IMR-90 (cell line): Measurements from ENCODE around the gene ADARB2. TPM values are rescaled to one million over a fixed set of nuclear protein-coding genes. Genes with fewer than 3 reads are reported as not detected.

Experiments used
- ATAC-seq: fragments of 200-7000 bp; cut with Tn5 transposase; 2 replicates; pipeline ENCODE4 v1.9.1; 2020; ENCODE audit warnings: low read depth, mild to moderate bottlenecking, moderate library complexity
- BruUV-seq: library from RNA; stranded (reverse); fragments of 400-500 nt; replicated peaks from 2 replicates; lab custom pipeline; 2021; lab: Mats Ljungman, UMichigan
- CTCF ChIA-PET: fragments of 300-600 bp; formaldehyde crosslinking; extraction: SDS; loops from one replicate; lab custom pipeline; 2021; ENCODE audit warnings: antibody characterized with exemption; lab: Yijun Ruan, JAX
- POLR2A ChIA-PET: fragments of 300-600 bp; sonication (Branson Sonifier 250); formaldehyde crosslinking; loops from one replicate; lab custom pipeline; 2022; ENCODE audit warnings: antibody characterized with exemption; ENCODE audit not compliant: unreplicated experiment; lab: Charles Lee
- DNase-seq: peaks from one replicate; pipeline ENCODE4 v3.0.0; 2013
- H2AFZ ChIP-seq: replicated peaks from 2 replicates; pipeline ENCODE3; 2013; ENCODE audit warnings: low read length, mild to moderate bottlenecking; ENCODE audit not compliant: poor library complexity
- H2AK5ac ChIP-seq: 2 replicates; pipeline ENCODE4 v1.6.1; 2013; ENCODE audit warnings: low read depth, low read length, inconsistent platforms
- H2AK9ac ChIP-seq: replicated peaks from 2 replicates; pipeline ENCODE3; 2013; ENCODE audit warnings: mild to moderate bottlenecking, low read depth, low read length, moderate library complexity; ENCODE audit not compliant: poor library complexity
- H2BK120ac ChIP-seq: 2 replicates; pipeline ENCODE4 v1.6.1; 2013; ENCODE audit warnings: low read depth, low read length, inconsistent platforms
- H2BK15ac ChIP-seq: 3 replicates; pipeline ENCODE4 v1.6.1; 2013; ENCODE audit warnings: low read depth, low read length, inconsistent platforms
- H2BK20ac ChIP-seq: 2 replicates; pipeline ENCODE4 v1.6.1; 2013; ENCODE audit warnings: low read depth, mild to moderate bottlenecking, inconsistent platforms, low read length, moderate library complexity
- H2BK5ac ChIP-seq: 2 replicates; pipeline ENCODE4 v1.6.1; 2013; ENCODE audit warnings: mild to moderate bottlenecking, low read depth, low read length, inconsistent platforms; ENCODE audit not compliant: poor library complexity, severe bottlenecking
- H3K14ac ChIP-seq: replicated peaks from 2 replicates; pipeline ENCODE4 v1.6.1; 2013; ENCODE audit warnings: low read depth, low read length, inconsistent platforms
- H3K18ac ChIP-seq: 2 replicates; pipeline ENCODE4 v1.6.1; 2013; ENCODE audit warnings: low read depth, low read length, control low read depth
- H3K23ac ChIP-seq: 2 replicates; pipeline ENCODE4 v1.6.1; 2013; ENCODE audit warnings: low read depth, low read length, inconsistent platforms
- H3K27ac ChIP-seq: 2 replicates; pipeline ENCODE4 v1.5.1; 2013; ENCODE audit warnings: mild to moderate bottlenecking, control low read depth, low read length; ENCODE audit not compliant: insufficient read depth
- H3K27me3 ChIP-seq: 2 replicates; pipeline ENCODE4 v1.6.1; 2013; ENCODE audit warnings: low read length; ENCODE audit not compliant: control insufficient read depth, insufficient read depth
- H3K36me3 ChIP-seq: 2 replicates; pipeline ENCODE4 v1.6.1; 2013; ENCODE audit warnings: low read length, mixed read lengths; ENCODE audit not compliant: control insufficient read depth, insufficient read depth
- H3K4ac ChIP-seq: 2 replicates; pipeline ENCODE4 v1.6.1; 2013; ENCODE audit warnings: low read depth, low read length, inconsistent platforms
- H3K4me1 ChIP-seq: 2 replicates; pipeline ENCODE4 v1.6.1; 2013; ENCODE audit warnings: low read length, mixed read lengths; ENCODE audit not compliant: control insufficient read depth, insufficient read depth
- H3K4me2 ChIP-seq: 2 replicates; pipeline ENCODE4 v1.6.1; 2013; ENCODE audit warnings: low read depth, mild to moderate bottlenecking, control low read depth, low read length, moderate library complexity
- H3K4me3 ChIP-seq: 2 replicates; pipeline ENCODE4 v1.5.1; 2013; ENCODE audit warnings: low read depth, mild to moderate bottlenecking, control low read depth, low read length, moderate library complexity; ENCODE audit not compliant: insufficient read depth
- H3K56ac ChIP-seq: 2 replicates; pipeline ENCODE4 v1.6.1; 2013; ENCODE audit warnings: low read length, inconsistent platforms; ENCODE audit not compliant: insufficient read depth; ENCODE audit errors: extremely low read depth
- H3K79me1 ChIP-seq, 2 experiments: 2 replicates each; pipeline ENCODE4 v1.6.1; 2013; ENCODE audit warnings: low read length in 2 of 2, inconsistent platforms in 1 of 2, low read depth in 1 of 2
- H3K9ac ChIP-seq: 2 replicates; pipeline ENCODE4 v1.6.1; 2013; ENCODE audit warnings: low read depth, low read length, control low read depth
- H3K9me1 ChIP-seq: 2 replicates; pipeline ENCODE4 v1.6.1; 2013; ENCODE audit warnings: low read length, inconsistent platforms; ENCODE audit not compliant: insufficient read depth
- H3K9me3 ChIP-seq: 2 replicates; pipeline ENCODE4 v1.6.1; 2013; ENCODE audit warnings: low read length; ENCODE audit not compliant: control insufficient read depth, insufficient read depth
- H4K20me1 ChIP-seq: 2 replicates; pipeline ENCODE4 v1.6.1; 2013; ENCODE audit warnings: low read length, inconsistent platforms; ENCODE audit not compliant: insufficient read depth
- H4K5ac ChIP-seq: 2 replicates; pipeline ENCODE4 v1.6.1; 2013; ENCODE audit warnings: mild to moderate bottlenecking, low read depth, low read length, control low read depth
- H4K8ac ChIP-seq, 2 experiments: 2 replicates each; pipeline ENCODE4 v1.6.1; 2013; ENCODE audit warnings: low read depth in 2 of 2, low read length in 2 of 2, control low read depth in 1 of 2, inconsistent platforms in 1 of 2
- H4K91ac ChIP-seq: 2 replicates; pipeline ENCODE4 v1.6.1; 2013; ENCODE audit warnings: low read depth, low read length, inconsistent platforms; ENCODE audit not compliant: insufficient read depth
- BHLHE40 ChIP-seq: fragments of 150-350 bp; IDR thresholded peaks from 2 replicates; pipeline ENCODE4 v1.6.1; 2016; ENCODE audit warnings: mild to moderate bottlenecking, low read depth, low read length
- CEBPB ChIP-seq: IDR thresholded peaks from 2 replicates; pipeline ENCODE4 v1.6.1; 2012; ENCODE audit warnings: low read depth, low read length, improper control_type of control experiment
- CHD1 ChIP-seq: IDR thresholded peaks from 2 replicates; pipeline ENCODE4 v1.6.1; 2012; ENCODE audit warnings: low read depth, low read length, improper control_type of control experiment
- FOS ChIP-seq: fragments of 150-350 bp; IDR thresholded peaks from 2 replicates; pipeline ENCODE4 v1.6.1; 2016; ENCODE audit warnings: low read depth, low read length
- MAFK ChIP-seq: IDR thresholded peaks from 2 replicates; pipeline ENCODE4 v1.6.1; 2012; ENCODE audit warnings: low read depth, low read length, improper control_type of control experiment
- MAZ ChIP-seq: IDR thresholded peaks from 2 replicates; pipeline ENCODE4 v1.6.1; 2012; ENCODE audit warnings: low read depth, mild to moderate bottlenecking, low read length, improper control_type of control experiment, moderate library complexity, borderline replicate concordance
- MXI1 ChIP-seq: IDR thresholded peaks from 2 replicates; pipeline ENCODE4 v1.6.1; 2012; ENCODE audit warnings: low read depth, mild to moderate bottlenecking, low read length, moderate library complexity, borderline replicate concordance
- NFE2L2 ChIP-seq: fragments of 150-350 bp; IDR thresholded peaks from 2 replicates; pipeline ENCODE4 v1.6.1; 2016; ENCODE audit warnings: low read depth, mild to moderate bottlenecking, low read length
- POLR2A ChIP-seq: IDR thresholded peaks from 2 replicates; pipeline ENCODE4 v1.6.1; 2012; ENCODE audit warnings: mild to moderate bottlenecking, low read depth, low read length
- RAD21 ChIP-seq: IDR thresholded peaks from 2 replicates; pipeline ENCODE4 v1.6.1; 2012; ENCODE audit warnings: low read length, improper control_type of control experiment
- RCOR1 ChIP-seq: IDR thresholded peaks from 2 replicates; pipeline ENCODE4 v1.6.1; 2012; ENCODE audit warnings: mild to moderate bottlenecking, low read length, improper control_type of control experiment; ENCODE audit not compliant: insufficient replicate concordance
- RFX5 ChIP-seq: IDR thresholded peaks from 2 replicates; pipeline ENCODE4 v1.8.0; 2012; ENCODE audit warnings: low read depth, mild to moderate bottlenecking, low read length, moderate library complexity
- SMC3 ChIP-seq: fragments of 150-350 bp; IDR thresholded peaks from 2 replicates; pipeline ENCODE4 v1.6.1; 2016; ENCODE audit warnings: low read depth, mild to moderate bottlenecking, antibody characterized with exemption, low read length, moderate library complexity
- WGBS, 2 experiments: methylation state at CpG; one replicate each; pipeline versions ENCODE4 v1.1.5 to v1.1.7; 2013; ENCODE audit warnings: missing lambda C conversion rate in 2 of 2; ENCODE audit not compliant: insufficient read length in 1 of 2; ENCODE audit errors: extremely low coverage in 2 of 2; 5-methylcytosine and 5-hydroxymethylcytosine counted together
- dilution Hi-C: fragments of 300-500 bp; cut with HindIII; formaldehyde crosslinking; loops from one replicate; pipeline ENCODE4 v1.14.3; 2018; ENCODE audit warnings: low sequenced_read_pairs; ENCODE audit not compliant: unreplicated experiment
- in situ Hi-C: fragments of 300-500 bp; cut with MboI; formaldehyde crosslinking; loops from 3 replicates; pipeline ENCODE4 v1.14.3; 2019; ENCODE audit warnings: low sequenced_read_pairs, inconsistent platforms, mixed read lengths
- intact Hi-C: fragments of 100-400 bp; cut with micrococcal nuclease; formaldehyde crosslinking; loops from 2 replicates; pipeline ENCODE4 v1.10.0; 2022
- polyA plus RNA-seq, 3 experiments: library from polyadenylated mRNA; depleted of rRNA; stranded (reverse); fragments of >200 nt; gene quantifications; 2 replicates each; pipeline ENCODE4 v1.2.3, GENCODE V29; 2012; ENCODE audit warnings: low replicate concordance in 1 of 3
- total RNA-seq: library from RNA; depleted of rRNA; stranded (reverse); fragments of >200 nt; gene quantifications from 2 replicates; pipeline ENCODE4 v1.2.3, GENCODE V29; 2012
- TF ChIP-seq, protein P1 (sequence below): conservative IDR thresholded peaks from 2 replicates; pipeline ENCODE4 v1.5.1; 2012; ENCODE audit warnings: mild to moderate bottlenecking, low read depth, low read length, improper control_type of control experiment
- TF ChIP-seq, protein P2 (sequence below): fragments of 150-350 bp; IDR thresholded peaks from 2 replicates; pipeline ENCODE4 v1.6.1; 2017; ENCODE audit warnings: mild to moderate bottlenecking, antibody characterized with exemption, low read length, low read depth
- TF ChIP-seq, protein P3 (sequence below): fragments of 150-350 bp; IDR thresholded peaks from 2 replicates; pipeline ENCODE4 v1.6.1; 2016; ENCODE audit warnings: low read depth, mild to moderate bottlenecking, low read length, moderate library complexity, borderline replicate concordance

The ADARB2 gene
- total and polyA plus RNA-seq, 2 of the 4 experiments (the other 2 are of a cell fraction): not detected

- H4K20me1 ChIP-seq: no peaks in the 10 kb centered on the region; the same call in 1 of the 2 replicates
- no peaks in the 10 kb centered on the region for H3K79me1 ChIP-seq
- no peak overlapping the region for H3K4me3 ChIP-seq
- intact Hi-C loops: no loop called here
- no TSS peak for BruUV-seq
- H3K56ac ChIP-seq: no peak overlapping the region
- ChIA-PET CTCF (no interaction called here), POLR2A (no interaction called here)
- H3K9ac ChIP-seq: no peak overlapping the region
- in situ Hi-C loops: no loop called here
- DNase-seq: no peak
- H3K36me3 ChIP-seq: no peaks in the 10 kb centered on the region
- WGBS, 2 experiments: 18% methylated on average over 8 of the region's 22 CpGs; no CpG with 5 or more reads in 1 of the 2 experiments
- dilution Hi-C loops: no loop called here
- H3K18ac ChIP-seq: no peak overlapping the region
- no peaks in the 10 kb centered on the region for H3K9me1 ChIP-seq
- no peak overlapping the region for H2BK120ac ChIP-seq
- H3K14ac ChIP-seq: no peak overlapping the region
- no peak overlapping the region for H4K91ac ChIP-seq
- TF ChIP-seq, protein P1, sequence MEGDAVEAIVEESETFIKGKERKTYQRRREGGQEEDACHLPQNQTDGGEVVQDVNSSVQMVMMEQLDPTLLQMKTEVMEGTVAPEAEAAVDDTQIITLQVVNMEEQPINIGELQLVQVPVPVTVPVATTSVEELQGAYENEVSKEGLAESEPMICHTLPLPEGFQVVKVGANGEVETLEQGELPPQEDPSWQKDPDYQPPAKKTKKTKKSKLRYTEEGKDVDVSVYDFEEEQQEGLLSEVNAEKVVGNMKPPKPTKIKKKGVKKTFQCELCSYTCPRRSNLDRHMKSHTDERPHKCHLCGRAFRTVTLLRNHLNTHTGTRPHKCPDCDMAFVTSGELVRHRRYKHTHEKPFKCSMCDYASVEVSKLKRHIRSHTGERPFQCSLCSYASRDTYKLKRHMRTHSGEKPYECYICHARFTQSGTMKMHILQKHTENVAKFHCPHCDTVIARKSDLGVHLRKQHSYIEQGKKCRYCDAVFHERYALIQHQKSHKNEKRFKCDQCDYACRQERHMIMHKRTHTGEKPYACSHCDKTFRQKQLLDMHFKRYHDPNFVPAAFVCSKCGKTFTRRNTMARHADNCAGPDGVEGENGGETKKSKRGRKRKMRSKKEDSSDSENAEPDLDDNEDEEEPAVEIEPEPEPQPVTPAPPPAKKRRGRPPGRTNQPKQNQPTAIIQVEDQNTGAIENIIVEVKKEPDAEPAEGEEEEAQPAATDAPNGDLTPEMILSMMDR: no peak
- TF ChIP-seq, protein P2, sequence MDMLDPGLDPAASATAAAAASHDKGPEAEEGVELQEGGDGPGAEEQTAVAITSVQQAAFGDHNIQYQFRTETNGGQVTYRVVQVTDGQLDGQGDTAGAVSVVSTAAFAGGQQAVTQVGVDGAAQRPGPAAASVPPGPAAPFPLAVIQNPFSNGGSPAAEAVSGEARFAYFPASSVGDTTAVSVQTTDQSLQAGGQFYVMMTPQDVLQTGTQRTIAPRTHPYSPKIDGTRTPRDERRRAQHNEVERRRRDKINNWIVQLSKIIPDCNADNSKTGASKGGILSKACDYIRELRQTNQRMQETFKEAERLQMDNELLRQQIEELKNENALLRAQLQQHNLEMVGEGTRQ: no peak
- TF ChIP-seq MXI1: no peak
- TF ChIP-seq MAZ: no peak
- TF ChIP-seq POLR2A: no peak
- TF ChIP-seq BHLHE40: no peak
- TF ChIP-seq CHD1: no peak
- TF ChIP-seq, protein P3, sequence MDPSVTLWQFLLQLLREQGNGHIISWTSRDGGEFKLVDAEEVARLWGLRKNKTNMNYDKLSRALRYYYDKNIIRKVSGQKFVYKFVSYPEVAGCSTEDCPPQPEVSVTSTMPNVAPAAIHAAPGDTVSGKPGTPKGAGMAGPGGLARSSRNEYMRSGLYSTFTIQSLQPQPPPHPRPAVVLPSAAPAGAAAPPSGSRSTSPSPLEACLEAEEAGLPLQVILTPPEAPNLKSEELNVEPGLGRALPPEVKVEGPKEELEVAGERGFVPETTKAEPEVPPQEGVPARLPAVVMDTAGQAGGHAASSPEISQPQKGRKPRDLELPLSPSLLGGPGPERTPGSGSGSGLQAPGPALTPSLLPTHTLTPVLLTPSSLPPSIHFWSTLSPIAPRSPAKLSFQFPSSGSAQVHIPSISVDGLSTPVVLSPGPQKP: no peak
- TF ChIP-seq RAD21: no peak
- no peak for TF ChIP-seq MAFK
- TF ChIP-seq NFE2L2: no peak
- no peak for TF ChIP-seq FOS
- no peak for TF ChIP-seq CEBPB
- no peak for TF ChIP-seq SMC3
- no peak for TF ChIP-seq RCOR1
- no peak for TF ChIP-seq RFX5
- H2BK15ac ChIP-seq: no peak overlapping the region
- H3K4ac ChIP-seq: no peak overlapping the region
- peaks cover 35% of the 10 kb centered on the region for H3K9me3 ChIP-seq
- ATAC-seq: no peak
- H3K23ac ChIP-seq: no peak overlapping the region
- no peak overlapping the region for H3K27ac ChIP-seq
- no peaks in the 10 kb centered on the region for H3K27me3 ChIP-seq
- no peak overlapping the region for H2BK20ac ChIP-seq
- H3K4me2 ChIP-seq: no peak overlapping the region
- no peak overlapping the region for H4K5ac ChIP-seq
- H2AK9ac ChIP-seq: no peak overlapping the region
- H2AK5ac ChIP-seq: no peak overlapping the region
- no peaks in the 10 kb centered on the region for H3K4me1 ChIP-seq
- H2AFZ ChIP-seq: no peak overlapping the region
- no peak overlapping the region for H4K8ac ChIP-seq
- no peak overlapping the region for H2BK5ac ChIP-seq
Measured at GRCh38 chr10:1434912-1435692, 302.2 kb downstream of the ADARB2 start.
